ENCODE results near the gene ASIC3.
"Not testable (repeated sequence)": the region's sequence is repeated elsewhere in the genome, so short reads cannot be mapped to it uniquely, and the experiment has no call there.

Gene ASIC3

GRCh38 chr7:151032936-151033863 lies 15.1 kb upstream of the ASIC3 start:
- no peak for DNase-seq (ENCODE audit: low read depth)

- DNase-seq (ENCODE audit: low read depth), result no peak
Measured at GRCh38 chr7:151033864-151034249, 14.5 kb upstream of the ASIC3 start.

GRCh38 chr7:151034312-151035025 lies 13.9 kb upstream of the ASIC3 start:
- DNase-seq (ENCODE audit: low read depth), result no peak

- no peak for DNase-seq (ENCODE audit: low read depth)
Measured at GRCh38 chr7:151035026-151035717, 13.2 kb upstream of the ASIC3 start.

- no peak for DNase-seq (ENCODE audit: low read depth)
Measured at GRCh38 chr7:151035902-151036301, 12.4 kb upstream of the ASIC3 start.

- DNase-seq (ENCODE audit: low read depth), result peak; percentile 63
Measured at GRCh38 chr7:151038951-151039849, 9.1 kb upstream of the ASIC3 start.

- DNase-seq (ENCODE audit: low read depth), result no peak
Measured at GRCh38 chr7:151039850-151040548, 8.3 kb upstream of the ASIC3 start.

GRCh38 chr7:151040616-151041375 lies 7.5 kb upstream of the ASIC3 start:
- DNase-seq (ENCODE audit: low read depth), result no peak

- not testable (repeated sequence) for DNase-seq (ENCODE audit: low read depth)
Measured at GRCh38 chr7:151043449-151043848, 4.9 kb upstream of the ASIC3 start.

- DNase-seq (ENCODE audit: low read depth), result no peak
Measured at GRCh38 chr7:151043959-151044358, 4.4 kb upstream of the ASIC3 start.

GRCh38 chr7:151045262-151045661 lies 3.1 kb upstream of the ASIC3 start:
- DNase-seq (ENCODE audit: low read depth), result no peak

- DNase-seq (ENCODE audit: low read depth), result no peak
Measured at GRCh38 chr7:151045967-151046366, 2.4 kb upstream of the ASIC3 start.

GRCh38 chr7:151046603-151047573 lies 1.4 kb upstream of the ASIC3 start:
- DNase-seq (ENCODE audit: low read depth), result no peak

- no peak for DNase-seq (ENCODE audit: low read depth)
Measured at GRCh38 chr7:151048911-151049463, 656 bp downstream of the ASIC3 start.

GRCh38 chr7:151051108-151051507 lies 2.8 kb downstream of the ASIC3 start:
- DNase-seq (ENCODE audit: low read depth), result no peak

- no peak for DNase-seq (ENCODE audit: low read depth)
Measured at GRCh38 chr7:151053096-151053495, 4.8 kb downstream of the ASIC3 start.

- DNase-seq (ENCODE audit: low read depth), result no peak
Measured at GRCh38 chr7:151053751-151054150, 5.4 kb downstream of the ASIC3 start.

- DNase-seq (ENCODE audit: low read depth), result no peak
Measured at GRCh38 chr7:151056283-151056665, 7.9 kb downstream of the ASIC3 start.
